K562 (cell line): ENCODE measurements around the gene MRPL27. TPM values are rescaled to one million over a fixed set of nuclear protein-coding genes. Genes with fewer than 3 reads are reported as not detected.
A peak's percentile ranks its signal among the peaks of the same experiment; 100 is the strongest.

Experiments used
- BHLHE40 ChIP-seq: IDR thresholded peaks from 2 replicates; pipeline ENCODE4 v1.6.1; 2011; ENCODE audit warnings: low read length, improper control_type of control experiment
- CHD4 ChIP-seq: fragments of 200-600 bp; sonication (generic); IDR thresholded peaks from 3 replicates; pipeline ENCODE4 v1.6.1; 2012; ENCODE audit warnings: low read depth, mild to moderate bottlenecking, mixed read lengths, low read length, inconsistent platforms; ENCODE audit not compliant: insufficient read depth, insufficient replicate concordance, poor library complexity, severe bottlenecking
- CTBP1 ChIP-seq: fragments of 450-650 bp; IDR thresholded peaks from 2 replicates; pipeline ENCODE4 v1.6.1; 2016; ENCODE audit warnings: borderline replicate concordance
- CXXC5 ChIP-seq: fragments of 250-450 bp; sonication (Bioruptor Pico); IDR thresholded peaks from 2 replicates; pipeline ENCODE4 v1.8.0; 2022; ENCODE audit warnings: inconsistent platforms, mild to moderate bottlenecking, moderate library complexity
- DEAF1 ChIP-seq: fragments of 450-650 bp; formaldehyde crosslinking; IDR thresholded peaks from 2 replicates; pipeline ENCODE4 v1.4.0; 2020; ENCODE audit warnings: mild to moderate bottlenecking, moderate library complexity
- ESRRA ChIP-seq: fragments of 450-650 bp; IDR thresholded peaks from 2 replicates; pipeline ENCODE4 v1.6.1; 2014; ENCODE audit warnings: low read depth, mild to moderate bottlenecking, moderate library complexity, borderline replicate concordance
- ETV5 ChIP-seq: sonication (generic); formaldehyde crosslinking; IDR thresholded peaks from 2 replicates; pipeline ENCODE4 v1.4.0; 2020; ENCODE audit warnings: low read depth, mild to moderate bottlenecking, missing genetic modification reagents
- GTF2A2 ChIP-seq: IDR thresholded peaks from 2 replicates; pipeline ENCODE4 v1.6.1; 2016; ENCODE audit warnings: mild to moderate bottlenecking, missing genetic modification characterization, missing compliant biosample characterization
- HDAC1 ChIP-seq, 2 experiments: fragments of 450-650 bp; IDR thresholded peaks; 2 replicates each; pipeline ENCODE4 v1.6.1; 2016 to 2017; ENCODE audit warnings: inconsistent platforms in 1 of 2, mild to moderate bottlenecking in 1 of 2, moderate library complexity in 1 of 2
- HDAC6 ChIP-seq: IDR thresholded peaks from 2 replicates; pipeline ENCODE4 v1.6.1; 2012; ENCODE audit warnings: low read depth, mild to moderate bottlenecking, control low read depth, inconsistent platforms, low read length, moderate library complexity
- NCOA6 ChIP-seq: fragments of 450-650 bp; IDR thresholded peaks from 2 replicates; pipeline ENCODE4 v1.6.1; 2017; ENCODE audit warnings: mild to moderate bottlenecking
- PML ChIP-seq: IDR thresholded peaks from 2 replicates; pipeline ENCODE4 v1.6.1; 2012; ENCODE audit warnings: low read length, inconsistent platforms
- POLR2B ChIP-seq: fragments of 450-650 bp; IDR thresholded peaks from 2 replicates; pipeline ENCODE4 v1.6.1; 2018; ENCODE audit warnings: low read depth; ENCODE audit not compliant: partially characterized antibody
- RBM34 ChIP-seq: fragments of 200-400 bp; formaldehyde crosslinking; IDR thresholded peaks from 2 replicates; pipeline ENCODE4 v1.6.1; 2018; ENCODE audit warnings: low read length, borderline replicate concordance; ENCODE audit not compliant: insufficient read depth
- RBM39 ChIP-seq: fragments of 200-400 bp; formaldehyde crosslinking; optimal IDR thresholded peaks from 2 replicates; pipeline ENCODE3; 2018; ENCODE audit warnings: low read depth, low read length
- RERE ChIP-seq: sonication (generic); formaldehyde crosslinking; IDR thresholded peaks from 2 replicates; pipeline ENCODE4 v1.8.0; 2023; ENCODE audit warnings: missing genetic modification reagents, mild to moderate bottlenecking, borderline replicate concordance
- SUPT5H ChIP-seq: fragments of 450-650 bp; IDR thresholded peaks from 2 replicates; pipeline ENCODE4 v1.6.1; 2016
- TAL1 ChIP-seq: fragments of 450-650 bp; IDR thresholded peaks from 2 replicates; pipeline ENCODE4 v1.6.1; 2016; ENCODE audit warnings: mild to moderate bottlenecking
- TGIF2 ChIP-seq: sonication (generic); formaldehyde crosslinking; IDR thresholded peaks from 2 replicates; pipeline ENCODE4 v1.8.1; 2022; ENCODE audit warnings: mild to moderate bottlenecking, missing genetic modification reagents, moderate library complexity
- ZNF146 ChIP-seq: IDR thresholded peaks from one replicate; pipeline ENCODE4 v1.6.1; 2018; ENCODE audit warnings: missing compliant biosample characterization; ENCODE audit not compliant: unreplicated experiment
- ZNF165 ChIP-seq: fragments of 250-450 bp; sonication (Bioruptor Pico); IDR thresholded peaks from 2 replicates; pipeline ENCODE4 v1.4.0; 2020; ENCODE audit warnings: borderline replicate concordance
- ZNF239 ChIP-seq: fragments of 250-450 bp; sonication (Bioruptor Pico); IDR thresholded peaks from 2 replicates; pipeline ENCODE4 v1.4.0; 2020; ENCODE audit warnings: mild to moderate bottlenecking
- ZNF76 ChIP-seq: fragments of 250-450 bp; sonication (Bioruptor Pico); IDR thresholded peaks from 2 replicates; pipeline ENCODE4 v1.4.0; 2020; ENCODE audit warnings: mild to moderate bottlenecking, moderate library complexity, borderline replicate concordance
- polyA plus RNA-seq, 8 experiments: library from polyadenylated mRNA; depleted of rRNA in 4 of 8; stranded (reverse) in 5 of 8; unstranded in 3 of 8; fragments of >200 nt; fragmentation: Nextera tagmentation in 2 of 8; fragmentation: Illumina TruSeq in 1 of 8; extraction: Ambion mirVana in 2 of 8; extraction: Trizol in 1 of 8; gene quantifications; 2 replicates each; pipeline versions ENCODE4 v1.2.1 to v1.2.3, GENCODE V29; 2011 to 2014; ENCODE audit warnings: inconsistent platforms in 1 of 8, missing spikeins in 1 of 8
- total RNA-seq, 7 experiments: library from RNA; depleted of rRNA in 6 of 7; stranded (reverse); fragments of >200 nt in 6 of 7; fragmentation: Illumina TruSeq in 2 of 7; extraction: Trizol in 2 of 7; gene quantifications; 2 replicates each; pipeline versions ENCODE4 v1.2.1 to v1.2.3, GENCODE V29; 2011 to 2021; ENCODE audit warnings: low replicate concordance in 1 of 7

MRPL27 gene
- total and polyA plus RNA-seq, 9 of the 15 experiments (the other 6 are each of a cell fraction or from before 2014, with no cell fraction given) = 96.3 to 401 (median 142) TPM

- no peak for TF ChIP-seq NCOA6
- no peak for TF ChIP-seq PML
- TF ChIP-seq TGIF2 = no peak
- peak in 1 of 2 experiments; percentile 61; a peak in 1 of 4 replicates for TF ChIP-seq HDAC1 (IDR thresholded peaks at IDR 0.05)
- no peak for TF ChIP-seq ZNF239 (CRISPR knock-in tag)
- TF ChIP-seq BHLHE40 = peak; percentile 35; the same call in 1 of the 2 replicates
- TF ChIP-seq HDAC6 = no peak
- no peak for TF ChIP-seq ETV5
- no peak for TF ChIP-seq RBM39
- no peak for TF ChIP-seq ZNF165
- TF ChIP-seq SUPT5H = peak; percentile 62
- TF ChIP-seq ZNF146 (CRISPR knock-in tag) = no peak
- TF ChIP-seq CTBP1 = 0 out of 2 replicates have a peak, but pooled peaks have one; percentile 47
- no peak for TF ChIP-seq ZNF76 (CRISPR knock-in tag)
- TF ChIP-seq CHD4 = no peak
- no peak for TF ChIP-seq DEAF1
- TF ChIP-seq ESRRA = no peak
- TF ChIP-seq RERE (CRISPR knock-in tag) = no peak
- TF ChIP-seq GTF2A2 = no peak
- no peak for TF ChIP-seq RBM34
- TF ChIP-seq TAL1 = no peak
- peak; percentile 34 for TF ChIP-seq POLR2B
- peak; percentile 78 for TF ChIP-seq CXXC5 (CRISPR knock-in tag)
Measured at GRCh38 chr17:50345432-50346312, 27.3 kb downstream of the MRPL27 start, which contains the start of gene XYLT2 (continued).
